GM21526 (cell line): ENCODE data around the gene FKBP1A.
"Not testable (repeated sequence)": the region's sequence is repeated elsewhere in the genome, so short reads cannot be mapped to it uniquely, and the experiment has no call there.

ENCODE experiments used
- ATAC-seq: cut with Tn5 transposase; IDR thresholded peaks from one replicate; pipeline ENCODE4 v1.9.1; 2021; ENCODE audit warnings: moderate library complexity; ENCODE audit not compliant: unreplicated experiment, low FRiP score

The FKBP1A gene

GRCh38 chr20:1369970-1370369, 22.9 kb downstream of the FKBP1A start:
- ATAC-seq: no peak

- ATAC-seq: no peak
These were observed 24.2 kb downstream of the FKBP1A start for GRCh38 chr20:1368448-1369199.

- no peak for ATAC-seq
These were observed 25.4 kb downstream of the FKBP1A start for GRCh38 chr20:1367479-1367878.

- ATAC-seq: no peak
These were observed 28.7 kb downstream of the FKBP1A start for GRCh38 chr20:1364106-1364505.

GRCh38 chr20:1363522-1363921, 29.3 kb downstream of the FKBP1A start:
- no peak for ATAC-seq

GRCh38 chr20:1362484-1362883, 30.4 kb downstream of the FKBP1A start:
- no peak for ATAC-seq

GRCh38 chr20:1360094-1360846, 32.6 kb downstream of the FKBP1A start:
- no peak for ATAC-seq

GRCh38 chr20:1357921-1358671, 34.8 kb downstream of the FKBP1A start:
- no peak for ATAC-seq

- no peak for ATAC-seq
These were observed 38.9 kb downstream of the FKBP1A start for GRCh38 chr20:1353956-1354355.

GRCh38 chr20:1346315-1346969, 46.4 kb downstream of the FKBP1A start:
- ATAC-seq: no peak

GRCh38 chr20:1345756-1346093, 47.1 kb downstream of the FKBP1A start:
- ATAC-seq: no peak

GRCh38 chr20:1345030-1345755, 47.7 kb downstream of the FKBP1A start:
- no peak for ATAC-seq

GRCh38 chr20:1343446-1344124, 49.3 kb downstream of the FKBP1A start:
- ATAC-seq: not testable (repeated sequence)

GRCh38 chr20:1341561-1342265, 51.1 kb downstream of the FKBP1A start:
- no peak for ATAC-seq

GRCh38 chr20:1338801-1339200, 54.1 kb downstream of the FKBP1A start:
- no peak for ATAC-seq

GRCh38 chr20:1338096-1338495, 54.8 kb downstream of the FKBP1A start:
- ATAC-seq: no peak

- ATAC-seq: no peak
These were observed 55.4 kb downstream of the FKBP1A start for GRCh38 chr20:1337441-1337840.

- no peak for ATAC-seq
These were observed 56.0 kb downstream of the FKBP1A start for GRCh38 chr20:1336699-1337367.
